Stimulated activated naive CD4-positive, alpha-beta T cell treated with Interleukin-2 at 50 U/mL for 16 hours (primary cell): Measurements from ENCODE around the gene COL4A1.
A peak's percentile ranks its signal among the peaks of the same experiment; 100 is the strongest.

Source experiments
- DNase-seq: peaks from one replicate; lab custom pipeline; 2025; lab: John Stamatoyannopoulos, UW

Gene COL4A1

DNA sequence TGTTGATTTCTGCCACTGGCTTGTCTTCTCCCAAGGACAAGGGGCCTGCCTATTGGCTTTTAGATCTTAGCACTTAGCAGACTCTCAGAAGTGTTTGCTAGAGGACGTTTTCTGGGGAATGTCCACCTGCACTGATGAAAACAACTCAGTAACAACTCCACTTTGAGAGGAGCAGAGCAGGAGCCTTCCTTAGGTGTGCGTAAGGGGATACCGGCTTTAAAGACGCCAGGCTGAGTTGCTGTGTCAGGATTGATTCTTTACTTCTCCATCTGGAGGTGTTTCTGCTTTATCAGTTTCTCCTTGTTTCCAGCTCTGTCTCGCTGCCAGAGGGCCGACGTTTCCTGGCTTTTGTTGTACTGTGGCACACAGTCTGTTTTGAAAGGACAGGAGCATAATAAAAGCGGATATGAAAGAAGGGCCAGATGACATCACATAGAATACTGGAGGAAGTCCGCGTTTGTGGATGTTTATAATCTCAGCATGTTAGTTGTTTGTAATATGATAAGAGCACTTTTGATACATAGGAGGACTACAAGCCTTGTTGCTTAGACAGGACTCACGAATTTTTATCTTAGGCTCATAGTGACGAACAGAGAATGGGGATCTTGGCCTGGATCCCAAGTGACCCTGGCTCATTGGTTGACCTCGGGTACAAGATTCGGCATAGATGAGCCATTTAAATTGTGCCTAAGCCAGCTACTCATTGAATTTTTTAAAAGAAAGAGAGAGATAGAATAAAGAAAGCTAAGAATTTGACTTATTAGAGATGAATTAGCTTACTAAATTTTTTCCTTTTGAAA lies 34.7 kb upstream of the COL4A1 start:
- DNase-seq = no peak

DNA sequence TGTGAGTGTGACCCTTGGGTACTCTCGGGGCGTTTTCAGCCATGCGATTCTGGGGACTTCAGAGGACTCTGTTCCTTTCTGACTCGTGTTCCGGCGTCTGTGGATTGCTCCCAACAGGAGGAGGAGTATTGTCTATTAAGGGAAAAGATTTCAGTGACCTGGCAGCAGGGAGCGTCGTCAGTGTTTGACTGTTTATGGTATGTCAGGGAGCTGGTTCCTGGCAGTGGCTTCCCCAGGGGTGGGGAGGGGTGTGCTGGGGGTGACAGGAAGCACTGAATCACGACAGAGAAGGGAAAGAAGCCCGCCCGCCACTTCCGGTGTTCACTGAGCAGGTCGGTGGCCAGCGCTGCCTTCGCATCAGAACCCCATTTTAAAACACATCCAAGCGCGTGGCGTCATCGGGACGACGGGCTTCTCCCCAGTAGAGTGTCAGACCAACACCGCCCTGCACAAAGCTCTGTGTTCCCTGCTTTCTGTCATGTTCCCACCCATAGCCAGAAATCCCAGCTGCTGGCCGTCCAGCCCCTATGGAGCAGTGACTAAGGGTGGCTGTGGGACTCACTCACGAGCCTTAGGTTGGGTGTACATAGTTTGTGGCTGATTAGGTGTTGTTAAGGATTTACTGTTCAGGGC lies 34.0 kb upstream of the COL4A1 start:
- DNase-seq = peak; percentile 25

DNA sequence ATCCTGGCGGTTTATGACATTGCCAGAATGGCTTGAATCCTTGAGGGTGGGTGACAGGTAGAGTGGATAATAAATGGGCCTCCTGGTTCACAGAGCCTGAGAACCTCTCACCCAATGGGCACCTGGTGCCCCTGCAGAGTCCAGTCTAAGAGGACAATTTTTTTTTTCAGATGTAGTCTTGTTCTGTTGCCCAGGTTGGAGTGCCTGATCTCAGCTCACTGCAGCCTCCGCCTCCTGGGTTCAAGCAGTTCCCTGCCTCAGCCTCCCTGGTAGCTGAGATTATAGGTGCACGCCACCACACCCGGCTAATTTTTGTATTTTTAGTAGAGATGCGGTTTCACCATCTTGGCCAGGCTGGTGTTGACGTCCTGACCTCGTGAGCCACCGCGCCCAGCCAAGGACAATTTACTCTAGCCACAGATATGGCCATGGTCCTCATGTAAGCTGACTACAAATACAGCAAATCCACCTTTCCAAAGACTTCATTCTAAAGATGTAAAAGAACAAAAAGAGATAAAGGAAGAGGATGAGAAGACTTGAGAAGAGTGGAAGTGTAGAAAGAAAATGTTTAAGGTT lies 33.1 kb upstream of the COL4A1 start:
- DNase-seq = no peak

DNA sequence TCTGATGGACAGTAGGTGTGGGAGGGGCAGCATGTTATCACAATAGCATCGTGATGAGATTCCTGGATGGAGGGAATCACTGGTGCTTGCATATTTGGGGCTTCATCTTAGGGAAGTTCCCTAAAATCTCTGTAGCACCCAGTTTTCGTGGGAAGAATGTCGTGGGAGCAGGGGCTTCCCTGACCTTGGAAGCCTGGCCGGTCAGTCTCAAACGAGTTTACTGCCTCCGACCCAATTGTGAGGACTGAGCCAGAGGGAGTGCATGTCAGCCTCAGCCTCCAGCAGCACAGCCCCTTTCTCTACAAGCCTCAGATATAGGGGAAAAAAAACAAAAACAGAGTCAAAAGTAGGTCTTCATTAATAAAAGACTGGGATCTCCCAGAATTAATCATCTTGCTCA lies 32.3 kb upstream of the COL4A1 start:
- no peak for DNase-seq

DNA sequence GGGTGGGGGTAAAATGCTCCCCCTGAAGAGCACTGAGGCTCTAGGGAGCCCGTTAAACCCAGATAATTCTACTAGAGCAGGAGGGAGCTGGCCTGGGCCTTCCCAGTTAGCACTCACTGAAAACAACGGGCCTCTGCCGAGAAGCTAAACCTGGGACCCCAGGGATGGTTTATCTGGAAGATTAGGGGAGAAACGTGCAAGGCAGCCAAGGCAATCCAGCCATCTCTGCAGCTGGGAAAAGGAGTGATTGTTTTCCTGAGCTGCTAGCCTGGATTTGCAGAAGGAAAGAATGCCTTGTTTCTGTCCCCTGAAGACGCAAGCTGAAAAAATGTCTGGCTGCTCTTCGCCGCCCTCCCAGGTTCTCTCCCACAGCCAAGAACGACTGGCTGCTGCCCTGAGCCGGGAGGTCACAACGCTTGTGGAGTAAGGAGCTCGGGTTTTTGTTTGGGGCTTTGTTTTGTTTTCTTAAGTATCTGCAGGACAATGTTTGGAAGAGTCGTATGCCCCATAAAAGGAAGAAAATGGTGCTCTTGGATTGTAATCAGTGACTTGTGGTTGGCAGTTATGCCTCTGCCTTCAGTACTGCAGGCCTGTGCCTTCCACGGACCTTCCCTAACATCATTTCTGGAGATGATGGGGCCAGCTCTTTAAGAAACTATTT lies 31.6 kb upstream of the COL4A1 start:
- no peak for DNase-seq

DNA sequence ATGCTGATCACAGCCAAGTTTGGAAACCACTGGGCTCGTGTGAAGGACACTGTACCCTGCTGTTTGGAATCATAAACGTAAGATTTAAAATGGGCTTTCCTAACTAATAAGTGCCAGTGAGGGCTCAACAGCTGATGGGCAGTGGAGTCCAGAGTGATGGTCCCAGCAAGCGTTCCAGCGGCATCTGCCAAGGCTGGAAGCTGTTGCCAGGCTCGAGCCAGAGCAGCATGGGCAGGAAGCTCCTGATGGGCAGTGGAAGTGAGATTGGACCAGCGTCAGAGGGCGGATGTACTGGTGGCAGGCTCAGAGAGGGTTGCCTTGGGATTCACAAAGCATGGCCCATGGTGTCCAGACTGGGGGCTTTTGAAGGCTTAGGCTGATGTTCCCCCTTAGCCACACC lies 30.3 kb upstream of the COL4A1 start:
- no peak for DNase-seq

DNA sequence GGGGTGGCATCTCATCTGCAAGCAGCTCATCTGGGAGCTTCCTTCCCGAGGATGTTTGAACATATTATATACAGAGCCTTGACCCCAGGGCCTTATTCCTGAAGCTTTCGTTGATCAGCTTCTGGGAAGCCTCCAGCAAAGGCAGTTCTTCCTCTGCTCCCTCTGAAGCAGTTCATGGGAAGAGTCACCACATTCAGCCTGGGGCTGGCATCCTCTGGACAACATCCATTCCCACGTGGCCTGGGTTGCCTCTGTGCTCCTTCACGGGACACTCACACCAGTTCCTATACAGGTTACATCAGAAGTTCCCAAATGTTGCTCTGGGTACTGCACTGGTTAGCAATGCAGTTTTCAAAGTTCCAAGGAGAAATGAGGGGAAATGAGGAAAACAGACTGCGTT lies 29.7 kb upstream of the COL4A1 start:
- DNase-seq = no peak

DNA sequence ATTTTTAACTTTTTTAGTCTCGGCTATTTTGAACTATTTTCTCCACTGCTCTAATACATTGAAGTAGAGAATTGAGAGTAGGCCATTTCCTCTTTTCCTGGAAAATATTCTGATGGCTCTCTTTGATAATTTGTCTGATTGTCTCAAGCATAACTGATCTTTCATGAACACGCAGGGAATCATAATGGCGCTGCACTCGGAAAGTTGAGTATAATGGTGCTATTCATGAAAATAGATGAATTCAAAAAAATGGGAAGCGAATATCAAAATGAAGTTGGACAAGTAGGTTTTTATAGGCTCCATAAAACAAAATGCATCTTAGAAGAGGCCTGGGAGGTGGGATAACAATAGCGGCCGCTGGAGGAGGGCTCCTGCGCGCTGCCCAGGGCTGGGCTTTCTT lies 29.2 kb upstream of the COL4A1 start:
- no peak for DNase-seq

DNA sequence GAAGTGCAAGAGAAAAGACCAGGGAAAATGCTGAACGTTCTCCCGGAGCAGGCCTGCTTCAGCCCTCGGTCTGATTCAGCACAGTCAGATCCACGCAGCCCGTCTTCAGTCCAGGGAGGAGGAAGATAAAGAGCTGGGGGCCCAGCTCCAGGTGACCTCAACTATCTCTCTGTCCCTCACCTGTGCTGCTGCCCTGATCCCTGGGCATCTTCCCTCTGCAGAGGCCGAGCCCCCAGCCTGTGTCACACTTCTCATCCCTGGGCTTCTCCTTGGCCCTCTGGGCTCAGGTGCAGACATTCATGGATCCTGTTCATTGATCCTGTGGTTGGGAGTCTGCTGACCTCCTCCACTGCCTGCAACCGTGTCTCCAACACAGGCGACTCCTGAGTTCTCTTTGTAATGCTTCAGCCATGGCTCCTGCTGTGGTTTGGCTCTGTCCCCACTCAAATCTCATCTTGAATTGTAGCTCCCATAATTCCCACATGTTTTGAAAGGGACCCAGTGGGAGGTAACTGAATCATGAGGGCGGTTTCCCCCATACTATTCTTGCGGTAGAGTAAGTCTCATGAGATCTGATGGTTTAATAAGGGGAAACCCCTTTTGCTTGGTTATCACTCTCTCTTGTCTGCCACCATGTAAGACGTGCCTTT lies 28.0 kb upstream of the COL4A1 start:
- DNase-seq = no peak

DNA sequence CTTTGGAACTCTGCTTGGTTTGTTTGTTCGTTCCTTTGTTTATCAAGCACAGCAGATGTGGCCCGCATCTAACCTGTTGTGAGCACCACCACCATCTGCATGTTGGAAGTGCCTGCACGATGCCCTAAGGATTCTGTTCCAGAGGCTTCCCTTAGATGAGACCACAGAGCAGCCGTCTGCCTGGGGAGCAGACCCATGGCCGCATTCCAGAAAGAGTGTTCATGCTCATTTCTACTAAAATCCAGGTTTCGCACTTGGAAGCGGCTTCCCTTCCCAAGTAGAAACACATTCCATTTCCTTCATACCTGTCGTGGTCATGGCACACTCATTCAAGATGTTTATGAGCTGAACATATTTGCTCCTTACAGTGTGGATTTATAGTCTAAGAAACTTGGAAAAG lies 27.3 kb upstream of the COL4A1 start:
- no peak for DNase-seq

DNA sequence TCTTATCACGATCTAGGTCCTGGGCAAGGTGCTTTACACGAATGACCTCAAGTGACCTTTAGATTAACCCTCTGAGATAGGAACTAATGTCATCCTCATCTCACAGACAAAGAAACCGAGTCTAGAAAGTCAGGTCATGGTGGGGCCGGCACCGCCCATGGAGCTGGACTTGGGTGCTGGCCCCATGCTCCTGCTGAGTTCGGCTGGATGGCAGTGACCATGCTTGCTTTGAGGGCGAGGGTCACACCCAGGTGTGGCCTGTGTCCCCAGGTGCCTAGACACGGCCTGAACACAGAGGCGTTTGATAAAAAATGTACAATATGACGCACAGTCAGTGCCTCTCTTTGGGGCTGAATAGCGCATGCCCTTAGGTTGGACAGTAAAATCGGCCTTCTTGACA lies 26.9 kb upstream of the COL4A1 start:
- DNase-seq = no peak

DNA sequence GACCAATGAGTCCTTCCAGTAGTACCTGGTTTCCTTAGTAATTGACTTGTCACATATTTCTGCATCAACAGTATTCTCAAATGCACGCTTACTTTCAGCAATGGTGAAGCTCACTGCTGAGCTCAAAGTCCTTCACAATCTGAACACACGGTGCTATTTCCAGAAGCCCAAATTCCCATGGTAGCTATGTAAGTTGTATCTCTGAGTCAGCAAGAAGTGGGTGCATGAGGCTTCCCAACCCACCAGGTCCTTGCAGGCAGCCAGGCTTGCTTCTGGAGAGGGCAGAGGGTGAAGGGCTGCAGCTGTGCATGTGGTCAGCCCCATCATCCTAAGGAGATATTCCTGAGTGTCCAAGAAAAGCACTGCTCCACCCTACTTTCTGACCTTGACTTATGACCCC lies 25.8 kb upstream of the COL4A1 start:
- DNase-seq = no peak

DNA sequence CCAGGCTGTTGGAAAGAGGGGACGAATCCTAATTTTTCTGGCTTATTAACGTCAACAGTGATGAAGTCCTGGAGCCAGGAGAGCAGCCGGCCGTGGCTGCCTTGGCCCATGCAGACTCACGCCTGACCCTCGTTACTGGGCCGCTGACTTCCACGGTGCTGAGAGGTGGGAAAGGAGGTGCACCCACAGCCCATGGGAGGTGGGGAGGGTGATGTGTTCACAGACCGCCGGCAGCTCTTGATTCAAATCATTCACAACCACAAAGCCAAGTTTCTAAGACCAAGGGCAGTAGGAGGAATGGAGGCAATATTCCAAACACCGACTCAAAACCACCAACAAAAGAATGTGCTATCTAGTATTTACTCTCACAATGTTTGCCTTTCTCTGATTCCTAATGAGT lies 24.4 kb upstream of the COL4A1 start:
- no peak for DNase-seq

DNA sequence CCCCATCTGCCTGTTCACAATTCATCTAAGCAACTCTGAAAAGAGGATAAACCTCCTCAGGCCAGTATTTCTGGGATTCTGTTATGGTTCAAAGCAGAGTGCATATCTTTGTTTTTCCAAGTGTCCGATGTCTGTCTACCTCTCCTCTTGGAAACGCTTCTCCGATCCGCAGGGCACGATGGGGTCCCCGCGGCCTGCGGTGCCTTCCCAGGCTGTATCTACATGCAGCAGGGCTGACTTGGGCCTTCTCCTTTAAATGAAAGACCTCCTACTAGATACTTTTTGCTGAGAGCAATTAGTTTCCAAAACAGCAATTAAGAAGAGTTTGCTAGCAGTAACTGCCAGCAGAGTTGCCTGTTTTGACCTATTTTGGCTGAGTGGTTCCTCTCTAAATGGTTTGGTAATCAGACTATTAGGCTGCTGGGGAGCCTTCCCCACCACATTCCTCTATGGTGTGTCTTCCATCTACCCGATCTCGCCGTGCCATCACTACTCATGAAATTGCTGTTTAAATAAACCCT lies 23.6 kb upstream of the COL4A1 start:
- DNase-seq = no peak

DNA sequence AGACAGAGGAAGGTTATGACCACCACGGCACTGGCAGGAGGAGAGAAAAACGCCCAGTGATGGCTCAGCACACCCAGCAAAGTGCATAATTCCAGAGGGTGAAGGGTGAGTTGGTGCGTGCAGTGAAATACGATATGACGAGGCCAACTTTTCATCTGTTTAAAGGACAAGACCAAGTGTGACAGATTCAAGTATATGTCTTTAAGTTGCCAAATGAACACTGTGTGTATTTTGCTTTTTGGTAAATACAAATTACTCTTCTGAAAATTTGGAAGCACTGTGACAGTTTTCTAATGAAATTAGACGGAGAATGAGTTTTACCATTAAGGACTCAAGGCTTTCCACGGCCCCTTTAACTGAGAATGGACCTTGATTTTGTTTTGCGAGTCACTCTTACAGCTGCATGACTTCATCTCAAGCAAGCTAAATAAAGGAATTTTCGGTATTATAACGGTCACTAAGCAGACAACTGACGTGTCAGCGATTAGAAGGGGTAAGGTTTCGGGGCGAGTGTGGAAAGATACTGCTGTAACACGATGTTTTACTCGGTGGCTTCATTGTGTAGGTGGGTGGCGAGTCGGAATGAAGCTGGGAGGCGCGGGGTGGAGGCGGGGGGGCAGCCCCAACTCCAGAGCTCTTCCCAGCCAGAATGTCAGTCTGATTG lies 23.0 kb upstream of the COL4A1 start:
- DNase-seq = no peak

DNA sequence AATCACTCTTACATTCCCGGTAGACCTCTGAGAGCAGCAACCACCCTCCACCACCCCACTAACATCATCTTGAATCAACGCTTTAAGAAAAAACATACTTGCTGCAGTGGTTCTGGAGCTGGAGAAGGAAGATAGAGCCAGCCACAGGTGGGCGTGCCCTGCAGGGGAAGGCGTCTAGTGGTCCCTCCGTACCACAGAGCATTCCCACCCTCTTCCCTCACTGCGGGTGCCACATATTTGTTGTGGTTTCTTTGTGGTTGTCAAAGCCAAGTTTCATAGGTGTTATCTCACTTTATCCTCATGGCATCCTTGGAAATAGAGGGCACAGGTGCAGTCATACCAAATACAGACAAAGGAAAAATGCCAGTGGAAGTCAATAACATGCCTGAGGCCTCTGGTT lies 22.3 kb upstream of the COL4A1 start:
- no peak for DNase-seq

DNA sequence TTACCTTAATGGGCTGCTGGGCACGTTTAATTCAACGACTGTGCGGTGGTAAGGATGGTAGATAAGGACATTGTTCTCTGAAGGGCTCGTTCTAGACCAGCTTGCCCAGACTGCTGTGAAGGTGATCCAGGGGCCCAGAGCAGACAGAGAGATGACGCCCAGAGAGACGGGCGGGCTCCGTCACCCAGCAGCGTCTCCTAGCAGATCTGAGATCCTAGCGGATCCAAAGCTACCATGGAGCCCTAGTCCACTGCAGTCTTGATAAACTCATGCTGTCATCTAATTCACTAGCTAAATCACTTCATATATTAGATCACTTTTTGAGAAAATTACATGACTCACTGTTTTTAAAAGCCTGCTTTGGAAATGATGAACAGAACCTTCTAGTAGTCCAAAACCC lies 21.6 kb upstream of the COL4A1 start:
- no peak for DNase-seq

DNA sequence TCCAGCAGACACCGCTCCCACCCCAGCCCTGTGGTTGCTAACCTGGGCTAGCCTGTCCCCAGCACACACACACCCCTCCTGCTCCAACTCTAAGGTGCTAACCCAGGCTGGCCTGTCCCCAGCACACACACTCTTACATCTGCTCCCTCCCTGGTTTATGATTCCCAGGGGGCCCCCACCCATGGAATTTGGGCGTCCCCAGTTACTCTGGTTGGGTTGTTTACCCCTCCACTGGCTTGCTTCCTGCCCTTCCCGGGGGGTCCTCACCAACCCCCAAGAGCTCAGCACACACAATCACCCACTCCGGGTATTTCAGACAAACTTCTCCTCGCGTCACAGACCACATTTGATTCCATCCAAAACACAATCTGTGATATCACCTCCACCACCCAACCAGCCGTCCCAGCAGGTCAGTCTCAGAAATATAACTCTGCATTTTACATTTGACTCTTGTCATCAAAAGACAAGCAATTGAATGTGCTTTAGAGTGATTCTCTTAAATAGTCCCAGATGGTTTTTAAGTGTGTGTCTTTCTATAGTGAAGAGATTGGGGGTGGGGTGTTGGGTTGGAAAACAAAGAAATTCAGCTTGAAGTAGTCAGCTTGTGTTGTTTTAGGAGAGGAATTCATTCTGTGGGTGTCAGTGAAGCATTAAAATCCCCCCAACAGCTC lies 20.2 kb upstream of the COL4A1 start:
- no peak for DNase-seq

DNA sequence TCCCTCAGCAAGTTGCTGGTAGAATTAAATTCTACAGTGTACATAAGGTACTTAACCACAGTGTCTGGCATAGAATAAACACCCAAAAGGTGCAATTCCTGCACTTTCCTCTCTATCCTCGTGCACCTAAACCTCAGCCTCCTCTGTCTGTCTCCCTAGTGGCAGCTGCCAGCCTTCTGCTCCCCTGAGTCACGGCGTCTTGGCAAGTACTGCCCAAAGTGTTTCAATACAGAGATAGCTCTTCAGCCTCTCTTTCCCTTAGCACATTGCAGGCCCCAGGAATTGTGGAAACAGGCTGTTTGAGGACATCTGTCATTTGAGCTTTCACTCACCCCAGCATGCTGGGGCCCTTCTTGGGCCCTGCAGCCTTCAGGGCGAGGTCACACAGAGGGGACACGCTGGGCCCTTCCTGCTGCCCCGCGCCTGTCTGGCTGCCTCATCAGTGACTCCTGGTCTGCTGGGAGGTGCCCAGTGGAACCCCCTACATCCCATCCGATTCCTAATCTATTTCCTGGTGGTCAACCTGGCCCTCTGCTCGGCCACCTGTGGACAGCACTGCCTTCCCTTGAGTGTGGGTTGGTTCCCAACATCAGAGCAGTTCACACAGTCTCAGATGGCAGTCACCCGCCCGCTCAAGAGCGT lies 19.4 kb upstream of the COL4A1 start:
- DNase-seq = no peak

DNA sequence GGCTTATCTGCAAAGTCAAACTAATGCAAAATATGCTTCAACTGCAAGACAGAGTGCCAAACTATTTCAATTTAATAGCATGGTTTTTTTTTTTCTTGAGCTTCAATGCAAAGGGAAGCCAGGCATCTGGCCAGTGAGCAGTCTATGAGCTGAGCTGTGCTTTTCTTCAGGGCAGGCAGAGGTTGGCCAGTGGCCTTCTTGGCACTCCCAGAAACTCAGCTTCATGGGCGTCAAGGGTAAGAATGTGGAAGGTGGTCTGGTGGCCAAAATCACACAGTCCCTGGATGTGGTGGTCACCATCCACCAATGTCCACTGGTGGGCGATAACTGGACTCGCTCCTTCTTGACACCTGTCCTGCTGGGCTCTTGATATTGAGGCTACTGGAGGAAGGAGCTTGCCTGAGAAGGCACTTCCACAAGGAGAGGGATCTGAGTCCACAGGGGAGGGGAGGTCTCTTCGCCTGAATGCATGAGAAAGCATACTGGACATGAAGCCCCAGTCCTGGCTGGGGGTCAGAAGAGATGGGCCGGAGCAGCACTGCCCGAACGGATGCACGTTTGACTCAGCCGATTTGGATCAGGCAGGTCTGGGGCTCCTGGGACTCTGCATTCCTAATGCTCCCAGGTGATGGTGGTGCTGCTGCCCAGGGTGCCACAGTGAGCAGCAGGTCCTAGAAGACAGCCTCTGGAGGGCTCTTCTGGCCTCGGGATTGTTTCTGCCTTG lies 17.2 kb upstream of the COL4A1 start:
- no peak for DNase-seq
